ENCODE data around the gene CIAO2A.

Gene CIAO2A

DNA sequence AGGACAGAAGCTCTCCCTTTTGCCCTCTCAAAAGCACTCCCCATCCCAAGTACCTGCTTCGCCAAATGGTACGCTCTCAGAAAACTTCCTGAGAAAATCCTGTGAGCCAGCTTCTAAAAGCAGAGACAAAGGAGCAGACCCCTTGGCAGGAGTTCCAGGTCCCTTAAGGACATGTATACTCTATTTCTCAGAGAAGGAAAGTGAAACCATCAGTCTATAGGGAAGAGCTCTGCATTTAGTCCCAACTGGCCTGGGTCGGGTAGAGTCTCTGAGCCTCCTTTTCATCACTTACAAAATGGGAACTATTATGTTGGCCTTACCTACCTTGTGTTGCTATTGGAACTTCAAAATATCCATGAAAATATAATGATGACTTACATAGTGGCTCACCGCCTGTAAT lies 67.0 kb downstream of the CIAO2A start:
- Histone ChIP-seq H3K9me3 (ENCODE audit: control insufficient read depth in 1 of 2, low read length in 2 of 2) (no peaks in the 10 kb centered on the region), H3K4me3 (ENCODE audit: low read depth in 1 of 2, low read length in 2 of 2) (no peak overlapping the region), H3K27ac (ENCODE audit: low read depth, low read length) (no peak overlapping the region), H3K36me3 (ENCODE audit: control insufficient read depth in 1 of 2, insufficient read depth in 2 of 2, low read length in 2 of 2) (peaks cover 0 to 9% of the 10 kb centered on the region in 2 donors), H3K4me1 (ENCODE audit: control insufficient read depth in 1 of 2, insufficient read depth in 2 of 2, low read length in 2 of 2) (peaks cover 38 to 42% of the 10 kb centered on the region in 2 donors), H3K9ac (ENCODE audit: low read depth in 1 of 2, low read length in 2 of 2) (no peak overlapping the region), H3K27me3 (ENCODE audit: control insufficient read depth in 1 of 2, insufficient read depth in 2 of 2, low read length in 2 of 2) (no peaks in the 10 kb centered on the region)

DNA sequence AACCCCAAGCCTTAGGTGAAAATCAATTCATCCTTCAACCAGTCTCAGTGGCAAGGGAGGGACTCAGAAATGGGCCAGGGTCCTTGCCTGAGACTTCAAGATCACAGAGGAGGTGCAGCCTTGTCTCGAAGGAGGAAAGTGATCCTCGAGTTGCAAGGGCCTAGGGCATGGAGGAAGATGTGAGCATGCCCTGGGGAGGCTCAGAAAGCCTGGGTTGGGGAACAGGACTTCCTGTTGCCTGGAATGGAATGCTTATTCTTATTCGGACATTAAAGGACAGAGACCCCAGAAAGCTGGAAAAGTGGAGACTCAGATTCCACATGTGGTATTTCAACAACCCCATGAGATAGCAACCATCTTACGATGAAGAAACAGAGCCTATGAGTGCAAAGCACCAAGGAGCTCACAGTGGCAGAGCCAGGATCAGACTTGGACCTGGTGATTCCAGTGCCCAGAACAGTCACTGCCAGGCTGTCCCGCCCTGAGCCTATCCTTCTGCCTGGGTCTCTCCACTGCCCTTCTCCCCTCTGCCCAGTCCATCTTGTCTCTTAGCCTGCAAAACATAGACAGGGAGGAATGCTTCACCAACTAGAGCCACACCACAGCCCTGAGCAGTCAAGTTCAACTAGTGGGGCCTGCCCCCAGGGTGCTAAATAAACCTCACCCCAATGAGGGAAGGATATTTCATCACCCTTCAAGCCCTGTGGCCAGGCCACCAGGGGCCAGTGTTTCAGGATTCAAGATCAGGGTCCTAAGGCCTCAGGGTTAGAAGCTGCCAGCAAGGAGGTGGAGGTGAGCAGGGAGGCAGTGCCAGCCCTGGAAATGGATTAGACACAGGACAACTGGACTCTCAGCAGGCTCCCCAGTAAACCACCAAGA lies 69.2 kb downstream of the CIAO2A start:
- Histone ChIP-seq H3K27me3 (ENCODE audit: control insufficient read depth in 1 of 2, insufficient read depth in 2 of 2, low read length in 2 of 2) (no peaks in the 10 kb centered on the region), H3K4me3 (ENCODE audit: low read depth in 1 of 2, low read length in 2 of 2) (no peak overlapping the region), H3K9ac (ENCODE audit: low read depth in 1 of 2, low read length in 2 of 2) (no peak overlapping the region), H3K36me3 (ENCODE audit: control insufficient read depth in 1 of 2, insufficient read depth in 2 of 2, low read length in 2 of 2) (peaks cover 4 to 14% of the 10 kb centered on the region in 2 donors), H3K4me1 (ENCODE audit: control insufficient read depth in 1 of 2, insufficient read depth in 2 of 2, low read length in 2 of 2) (peaks cover 43 to 62% of the 10 kb centered on the region in 2 donors), H3K9me3 (ENCODE audit: control insufficient read depth in 1 of 2, low read length in 2 of 2) (peaks cover 0 to 6% of the 10 kb centered on the region in 2 donors), H3K27ac (ENCODE audit: low read depth, low read length) (no peak overlapping the region)

DNA sequence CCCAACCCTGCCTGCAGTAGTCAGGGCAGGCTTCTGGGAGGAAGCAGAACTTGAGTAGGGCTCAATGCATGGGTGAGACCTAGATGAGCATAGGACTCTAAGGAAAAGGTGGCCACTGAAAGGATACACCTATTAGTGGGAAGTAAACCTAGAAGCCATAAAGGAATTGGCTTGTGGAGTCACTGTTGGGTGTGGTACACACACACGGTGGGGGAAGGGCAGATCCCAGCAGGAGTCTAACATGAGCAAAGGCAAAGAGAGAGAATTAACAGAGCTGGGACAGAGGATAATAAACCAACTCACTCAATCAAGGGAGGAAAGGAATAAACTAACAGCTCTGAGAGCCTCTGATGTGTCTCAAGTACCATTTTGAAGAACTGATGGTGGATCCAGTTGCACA lies 70.4 kb downstream of the CIAO2A start:
- H3K36me3 ChIP-seq (ENCODE audit: control insufficient read depth in 1 of 2, insufficient read depth in 2 of 2, low read length in 2 of 2), result peaks cover 4 to 14% of the 10 kb centered on the region in 2 donors
- no peak overlapping the region for H3K9ac ChIP-seq (ENCODE audit: low read depth in 1 of 2, low read length in 2 of 2)
- no peak overlapping the region for H3K27ac ChIP-seq (ENCODE audit: low read depth, low read length)
- H3K27me3 ChIP-seq (ENCODE audit: control insufficient read depth in 1 of 2, insufficient read depth in 2 of 2, low read length in 2 of 2), result no peaks in the 10 kb centered on the region
- H3K9me3 ChIP-seq (ENCODE audit: control insufficient read depth in 1 of 2, low read length in 2 of 2), result peaks cover 0 to 6% of the 10 kb centered on the region in 2 donors
- peaks cover 50 to 74% of the 10 kb centered on the region in 2 donors for H3K4me1 ChIP-seq (ENCODE audit: control insufficient read depth in 1 of 2, insufficient read depth in 2 of 2, low read length in 2 of 2)
- H3K4me3 ChIP-seq (ENCODE audit: low read depth in 1 of 2, low read length in 2 of 2), result no peak overlapping the region

DNA sequence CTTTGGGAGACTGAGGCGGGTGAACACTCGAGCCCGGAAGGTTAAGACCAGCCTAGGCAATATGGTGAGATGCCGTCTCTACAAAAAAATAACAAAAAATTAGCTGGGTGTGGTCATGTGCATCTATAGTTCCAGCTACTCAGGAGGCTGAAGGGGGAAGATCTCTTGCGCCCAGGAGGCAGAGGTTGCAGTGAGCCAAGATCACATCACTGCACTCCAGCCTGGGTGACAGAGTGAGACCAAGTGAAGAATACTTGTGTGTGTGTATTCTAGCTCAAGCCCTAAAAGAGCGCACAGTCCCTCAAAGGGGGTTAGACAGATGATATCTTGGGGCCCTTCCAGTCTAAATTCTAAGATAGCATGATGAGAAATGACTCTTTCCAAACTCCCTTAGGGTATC lies 71.1 kb downstream of the CIAO2A start:
- H3K9me3 ChIP-seq (ENCODE audit: control insufficient read depth in 1 of 2, low read length in 2 of 2), result peaks cover 0 to 6% of the 10 kb centered on the region in 2 donors
- peaks cover 57 to 78% of the 10 kb centered on the region in 2 donors for H3K4me1 ChIP-seq (ENCODE audit: control insufficient read depth in 1 of 2, insufficient read depth in 2 of 2, low read length in 2 of 2)
- no peak overlapping the region for H3K9ac ChIP-seq (ENCODE audit: low read depth in 1 of 2, low read length in 2 of 2)
- no peaks in the 10 kb centered on the region for H3K27me3 ChIP-seq (ENCODE audit: control insufficient read depth in 1 of 2, insufficient read depth in 2 of 2, low read length in 2 of 2)
- no peak overlapping the region for H3K4me3 ChIP-seq (ENCODE audit: low read depth in 1 of 2, low read length in 2 of 2)
- peaks cover 4 to 14% of the 10 kb centered on the region in 2 donors for H3K36me3 ChIP-seq (ENCODE audit: control insufficient read depth in 1 of 2, insufficient read depth in 2 of 2, low read length in 2 of 2)
- no peak overlapping the region for H3K27ac ChIP-seq (ENCODE audit: low read depth, low read length)

Data from duodenal mucosa (tissue), 2 donors.